C1 segment of cervical spinal cord (tissue), 14 donors: ENCODE data around the gene OBSCN.
A peak's percentile ranks its signal among the peaks of the same experiment; 100 is the strongest.

Experiments
- DNase-seq, 14 donors: peaks; one replicate each; lab custom pipeline; 2025; lab: John Stamatoyannopoulos, UW

OBSCN gene

DNA sequence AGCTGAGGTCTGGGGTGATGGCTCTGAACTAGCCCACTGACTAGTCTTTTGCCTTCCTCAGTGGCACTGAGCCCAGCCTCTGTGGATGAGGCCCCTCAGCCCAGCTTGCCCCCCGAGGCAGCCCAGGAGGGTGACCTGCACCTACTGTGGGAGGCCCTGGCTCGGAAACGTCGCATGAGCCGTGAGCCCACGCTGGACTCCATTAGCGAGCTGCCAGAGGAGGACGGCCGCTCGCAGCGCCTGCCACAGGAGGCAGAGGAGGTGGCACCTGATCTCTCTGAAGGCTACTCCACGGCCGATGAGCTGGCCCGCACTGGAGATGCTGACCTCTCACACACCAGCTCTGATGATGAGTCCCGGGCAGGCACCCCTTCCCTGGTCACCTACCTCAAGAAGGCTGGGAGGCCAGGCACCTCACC lies 111.0 kb downstream of the OBSCN start:
- no peak for DNase-seq

DNA sequence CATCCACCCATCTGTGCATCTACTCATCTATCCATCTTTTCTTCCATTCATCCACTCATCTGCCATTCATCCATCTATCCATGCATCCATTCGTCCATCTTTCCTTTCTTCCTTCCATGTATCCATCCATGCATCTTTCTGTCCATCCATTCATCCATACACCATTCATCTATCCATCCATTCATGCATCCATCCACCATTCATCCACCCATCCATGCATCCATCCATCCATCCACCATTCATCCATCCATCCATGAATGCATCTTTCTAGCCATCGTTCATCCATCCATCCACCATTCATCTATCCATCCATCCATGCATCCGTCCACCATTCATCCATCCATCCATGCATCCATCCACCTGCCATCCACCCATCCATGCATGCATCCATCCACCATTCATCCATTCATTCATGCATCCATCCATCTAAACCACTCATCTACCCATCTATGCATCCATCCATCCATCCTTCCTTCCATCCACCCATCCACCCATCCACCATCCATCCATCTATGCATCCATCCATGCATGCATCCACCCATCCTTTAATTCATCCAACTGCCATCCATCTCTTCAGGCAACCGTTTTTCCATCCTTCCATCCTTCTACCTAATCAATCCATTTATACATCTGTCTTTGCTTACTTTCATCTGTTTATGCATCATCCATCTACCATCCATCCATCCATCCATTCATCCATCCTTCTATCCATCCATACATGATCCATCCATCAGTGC lies 111.7 kb downstream of the OBSCN start:
- no peak for DNase-seq

DNA sequence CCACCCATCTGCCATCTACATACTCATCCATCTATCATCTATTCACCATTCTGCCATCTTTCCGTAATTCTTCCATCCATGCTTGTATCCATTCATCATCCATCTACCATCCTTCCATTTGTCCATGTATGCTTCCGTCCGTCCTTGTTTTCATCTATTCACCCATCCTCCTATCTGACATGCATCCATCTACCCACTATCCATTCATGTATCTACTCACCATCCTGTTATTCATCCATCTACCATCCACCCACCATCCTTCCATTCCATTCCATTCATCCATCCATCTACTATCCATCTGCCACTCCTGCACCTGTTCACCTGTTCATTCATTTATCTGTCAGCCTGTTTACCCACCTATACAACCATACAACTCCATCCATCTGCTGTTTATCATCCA lies 112.5 kb downstream of the OBSCN start:
- DNase-seq, result no peak

DNA sequence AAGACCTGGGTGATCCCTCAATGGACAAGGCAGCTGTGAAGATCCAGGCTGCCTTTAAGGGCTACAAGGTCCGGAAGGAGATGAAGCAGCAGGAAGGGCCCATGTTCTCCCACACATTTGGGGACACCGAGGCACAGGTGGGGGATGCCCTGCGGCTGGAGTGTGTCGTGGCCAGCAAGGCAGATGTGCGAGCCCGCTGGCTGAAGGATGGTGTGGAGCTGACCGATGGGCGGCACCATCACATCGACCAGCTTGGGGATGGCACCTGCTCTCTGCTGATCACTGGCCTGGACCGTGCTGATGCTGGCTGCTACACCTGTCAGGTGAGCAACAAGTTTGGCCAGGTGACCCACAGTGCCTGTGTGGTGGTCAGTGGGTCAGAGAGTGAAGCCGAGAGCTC lies 113.6 kb downstream of the OBSCN start:
- DNase-seq, result no peak

DNA sequence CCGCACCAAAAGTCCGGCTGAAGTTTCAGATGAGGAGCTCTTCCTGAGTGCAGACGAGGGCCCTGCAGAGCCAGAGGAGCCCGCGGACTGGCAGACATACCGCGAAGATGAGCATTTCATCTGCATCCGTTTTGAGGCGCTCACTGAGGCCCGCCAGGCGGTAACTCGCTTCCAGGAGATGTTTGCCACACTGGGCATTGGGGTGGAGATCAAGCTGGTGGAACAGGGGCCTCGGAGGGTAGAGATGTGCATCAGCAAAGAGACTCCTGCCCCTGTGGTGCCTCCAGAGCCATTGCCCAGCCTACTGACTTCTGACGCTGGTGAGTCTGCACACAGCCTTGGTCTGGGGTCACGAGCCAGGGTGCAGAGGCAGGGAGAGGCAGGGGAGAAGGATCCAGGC lies 114.1 kb downstream of the OBSCN start:
- DNase-seq, result no peak

DNA sequence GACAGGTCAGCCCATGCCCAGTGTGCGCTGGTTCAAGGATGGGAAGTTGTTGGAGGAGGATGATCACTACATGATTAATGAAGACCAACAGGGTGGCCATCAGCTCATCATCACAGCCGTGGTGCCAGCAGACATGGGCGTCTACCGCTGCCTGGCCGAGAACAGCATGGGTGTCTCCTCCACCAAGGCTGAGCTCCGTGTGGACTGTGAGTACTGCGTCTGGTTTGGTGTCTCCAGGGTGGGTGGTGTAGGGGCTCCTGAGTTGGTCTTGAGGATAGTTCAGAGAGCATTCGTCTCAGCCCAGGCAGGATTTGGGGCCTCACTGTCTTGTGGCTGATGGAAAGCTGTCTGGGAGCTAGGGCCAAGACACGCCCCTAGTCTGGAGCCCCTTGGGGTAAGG lies 115.6 kb downstream of the OBSCN start:
- no peak for DNase-seq

DNA sequence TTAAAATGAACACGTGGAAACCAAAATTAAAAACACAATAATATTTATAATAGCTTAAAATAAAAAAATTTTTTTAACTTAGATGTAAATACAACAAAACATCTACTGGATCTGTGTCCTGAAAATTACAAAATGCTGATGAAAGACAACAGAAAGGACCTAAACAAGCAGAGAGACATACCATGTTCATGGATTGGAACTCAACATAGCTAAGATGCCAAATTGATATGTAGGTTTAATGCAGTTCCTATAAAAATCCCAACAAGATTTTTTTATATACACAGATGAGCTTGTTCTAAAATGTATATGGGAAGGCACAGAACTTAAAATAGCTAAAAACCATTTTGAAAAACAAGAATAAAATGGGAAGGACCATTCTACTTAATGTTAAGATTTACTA lies 117.4 kb downstream of the OBSCN start:
- DNase-seq, result no peak

DNA sequence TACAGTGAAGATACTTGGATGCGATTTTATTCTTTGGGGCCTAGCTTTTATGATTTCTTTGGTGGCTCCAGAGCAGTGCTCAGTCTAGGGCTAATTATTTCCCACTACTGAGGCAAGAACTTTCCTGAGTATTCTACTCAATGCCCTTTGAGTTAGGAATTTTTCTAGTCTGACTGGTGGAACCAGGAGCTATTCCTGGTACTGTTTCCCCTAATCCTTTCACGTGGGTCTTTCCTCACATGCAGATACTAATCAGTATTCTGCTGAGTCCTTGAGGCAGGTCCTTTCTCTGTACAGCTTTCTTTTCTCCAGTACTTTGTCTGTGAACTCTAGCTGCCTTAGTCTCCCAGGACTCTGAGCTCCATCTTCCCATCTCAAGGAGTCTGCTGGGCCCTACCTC lies 122.0 kb downstream of the OBSCN start:
- no peak for DNase-seq

DNA sequence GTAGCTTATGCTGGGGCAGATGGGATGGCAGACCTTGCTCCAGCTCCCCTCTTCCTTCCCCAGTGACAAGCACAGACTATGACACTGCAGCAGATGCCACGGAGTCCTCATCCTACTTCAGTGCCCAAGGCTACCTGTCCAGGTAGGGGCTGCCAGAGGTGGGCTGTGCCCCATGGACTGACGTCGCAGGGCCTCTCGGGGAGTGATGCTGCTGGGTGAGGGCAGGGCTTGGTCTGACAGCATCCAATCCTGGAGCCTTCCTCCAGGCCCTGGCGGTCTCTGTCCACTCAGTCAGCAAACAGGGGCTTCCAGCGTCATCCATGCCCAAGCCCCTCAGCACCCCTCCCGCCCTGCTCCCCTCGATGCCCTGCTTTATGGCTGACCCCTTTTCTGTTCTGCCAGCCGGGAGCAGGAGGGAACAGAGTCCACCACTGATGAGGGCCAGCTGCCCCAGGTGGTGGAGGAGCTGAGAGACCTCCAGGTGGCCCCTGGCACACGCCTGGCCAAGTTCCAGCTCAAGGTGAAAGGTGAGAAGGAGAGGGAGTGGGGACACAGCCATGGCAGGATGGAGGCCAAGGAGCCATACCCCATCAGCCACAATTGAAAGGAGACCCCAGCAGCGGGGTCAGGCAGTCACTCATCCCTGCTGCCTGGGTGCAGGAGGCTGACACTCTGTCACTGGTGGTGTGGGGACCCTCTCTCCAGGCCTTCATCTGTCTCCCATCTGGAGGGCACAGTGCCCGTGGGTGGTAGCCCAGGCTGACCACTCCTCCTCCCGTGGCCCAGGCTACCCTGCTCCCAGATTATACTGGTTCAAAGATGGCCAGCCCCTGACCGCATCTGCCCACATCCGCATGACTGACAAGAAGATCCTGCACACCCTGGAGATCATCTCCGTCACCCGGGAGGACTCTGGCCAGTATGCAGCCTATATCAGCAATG lies 125.2 kb downstream of the OBSCN start:
- no peak for DNase-seq

DNA sequence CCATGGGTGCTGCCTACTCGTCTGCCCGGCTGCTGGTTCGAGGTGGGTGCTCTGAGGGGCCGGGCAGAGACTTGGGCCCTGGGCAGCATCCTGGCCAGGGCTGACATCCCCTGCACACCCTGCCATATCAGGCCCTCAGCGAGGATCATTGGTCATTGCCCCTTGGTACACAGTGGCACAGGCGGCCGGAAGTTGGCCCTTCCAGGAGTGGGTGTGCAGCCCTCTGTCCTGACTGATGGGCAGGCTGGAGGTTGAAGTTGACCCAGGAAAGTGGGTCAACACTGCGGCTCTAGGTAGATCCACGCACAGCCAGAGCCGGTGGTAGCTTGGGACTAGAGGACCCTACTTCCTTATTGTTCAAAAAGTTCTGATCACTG lies 125.9 kb downstream of the OBSCN start:
- no peak for DNase-seq

DNA sequence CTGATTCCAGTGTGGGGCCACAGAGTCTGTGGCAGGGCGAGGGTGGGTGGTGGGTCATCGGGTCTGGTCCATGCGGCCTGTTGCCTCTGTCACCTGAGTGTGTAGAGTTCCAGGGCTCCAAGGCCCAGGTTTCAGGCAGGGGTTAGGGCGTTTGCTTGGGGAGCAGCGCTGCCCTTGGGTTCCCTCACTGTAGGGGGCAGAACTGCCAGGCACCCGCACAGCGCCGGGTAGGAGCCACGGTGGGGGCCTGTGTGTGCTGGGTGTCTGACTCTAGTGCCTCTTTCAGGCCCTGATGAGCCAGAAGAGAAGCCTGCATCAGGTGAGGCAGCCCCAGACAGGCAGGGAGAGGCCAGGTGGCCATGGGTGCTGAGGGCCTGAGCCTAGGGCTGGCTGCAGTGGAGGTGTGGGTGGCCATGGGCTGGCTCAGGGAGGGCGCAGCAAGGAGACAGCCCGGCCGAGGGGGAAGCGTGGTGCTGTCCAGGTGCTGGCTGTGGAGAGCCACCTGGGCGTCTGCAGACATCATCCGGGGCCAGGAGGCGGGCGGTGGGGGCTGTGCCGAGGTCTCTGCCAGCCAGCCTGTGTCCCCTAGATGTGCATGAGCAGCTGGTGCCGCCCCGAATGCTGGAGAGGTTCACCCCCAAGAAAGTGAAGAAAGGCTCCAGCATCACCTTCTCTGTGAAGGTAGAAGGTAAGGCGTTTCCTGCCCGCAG lies 126.5 kb downstream of the OBSCN start:
- DNase-seq, result no peak

DNA sequence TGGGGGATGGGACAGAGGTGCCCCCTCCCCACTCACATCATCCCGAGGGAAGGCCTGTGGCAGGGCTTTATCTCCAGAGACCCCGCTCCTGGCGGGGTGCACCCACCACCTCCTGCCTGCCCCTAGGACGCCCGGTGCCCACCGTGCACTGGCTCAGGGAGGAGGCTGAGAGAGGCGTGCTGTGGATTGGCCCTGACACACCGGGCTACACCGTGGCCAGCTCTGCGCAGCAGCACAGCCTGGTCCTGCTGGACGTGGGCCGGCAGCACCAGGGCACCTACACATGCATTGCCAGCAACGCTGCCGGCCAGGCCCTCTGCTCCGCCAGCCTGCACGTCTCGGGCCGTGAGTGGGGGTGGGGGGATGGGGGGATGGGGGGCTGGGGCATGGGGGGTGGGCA lies 127.1 kb downstream of the OBSCN start:
- DNase-seq, result no peak

DNA sequence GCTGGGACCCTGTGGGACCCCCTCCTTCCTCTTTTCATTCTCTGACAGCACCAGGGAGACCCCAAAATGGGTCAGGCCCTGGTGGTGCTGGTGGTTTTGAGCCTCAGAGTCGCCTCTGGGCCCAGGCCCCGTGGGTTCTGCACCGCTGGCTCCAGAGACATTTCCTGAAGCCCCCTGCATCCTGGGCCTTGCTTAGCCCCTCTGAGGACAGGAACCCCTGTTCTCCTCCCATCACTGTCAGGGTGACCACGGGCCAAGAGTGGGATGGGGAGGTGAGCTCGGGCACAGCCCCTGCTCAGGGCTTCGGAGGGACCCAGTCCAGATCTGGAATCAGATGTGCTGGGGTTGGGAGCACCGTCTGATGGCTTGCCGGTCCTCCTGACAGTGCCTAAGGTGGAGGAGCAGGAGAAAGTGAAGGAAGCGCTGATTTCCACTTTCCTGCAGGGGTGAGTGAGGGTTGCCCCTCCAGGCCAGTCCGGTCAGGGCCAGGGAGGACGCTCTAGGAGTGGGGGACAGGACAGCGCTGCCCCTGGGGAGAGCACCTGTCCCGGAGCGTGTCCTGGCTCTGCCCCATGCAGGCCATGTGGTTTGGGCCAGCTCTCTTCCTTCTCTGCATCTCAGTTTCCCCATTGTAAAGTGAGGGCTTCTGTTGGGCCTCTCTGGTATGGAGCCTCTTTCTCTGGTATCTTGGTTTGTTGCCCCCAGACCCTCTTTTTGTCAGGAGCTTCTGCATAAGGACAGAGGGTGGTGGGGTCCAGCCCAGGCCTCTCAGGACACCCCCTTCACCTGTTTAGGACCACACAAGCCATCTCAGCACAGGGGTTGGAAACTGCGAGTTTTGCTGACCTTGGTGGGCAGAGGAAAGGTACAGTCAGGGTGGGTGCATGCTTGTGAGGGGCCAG lies 127.8 kb downstream of the OBSCN start:
- DNase-seq, result no peak

DNA sequence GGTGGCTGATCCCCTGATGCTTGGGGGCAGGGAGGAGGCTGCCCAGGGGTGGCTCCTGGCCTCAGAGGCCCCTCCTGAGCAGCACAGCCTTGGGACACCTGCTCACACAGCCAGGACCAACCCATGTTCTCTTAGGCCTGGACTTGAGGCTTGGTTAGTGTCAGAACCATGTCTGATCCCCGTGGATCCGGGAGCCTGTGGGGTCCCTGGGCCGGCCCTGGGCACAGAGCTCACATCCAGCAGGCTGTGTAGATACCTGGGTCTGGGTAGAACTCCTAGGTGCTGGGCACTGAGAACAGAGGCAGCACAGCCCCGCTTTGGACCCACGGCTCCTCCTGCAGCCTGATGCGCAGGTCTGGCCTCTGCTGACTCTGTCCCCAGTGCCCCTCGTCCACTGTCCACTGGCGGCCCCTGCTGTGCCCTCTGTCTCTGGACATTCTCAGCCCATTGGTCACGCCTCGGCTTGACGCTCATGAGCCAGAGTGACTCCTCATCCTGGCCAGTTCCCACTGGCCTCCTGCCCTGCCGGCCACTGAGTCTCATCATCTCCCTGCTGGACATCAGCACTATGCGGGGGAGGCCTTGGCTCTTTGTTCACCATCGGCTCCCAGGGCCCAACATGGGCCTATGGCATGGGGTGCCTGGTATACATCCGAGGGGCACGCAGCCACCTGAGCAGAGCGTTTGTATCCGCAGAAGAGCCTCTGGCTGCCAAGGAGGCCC lies 128.6 kb downstream of the OBSCN start:
- peak in 1 of 14 donors; percentile 58 for DNase-seq

DNA sequence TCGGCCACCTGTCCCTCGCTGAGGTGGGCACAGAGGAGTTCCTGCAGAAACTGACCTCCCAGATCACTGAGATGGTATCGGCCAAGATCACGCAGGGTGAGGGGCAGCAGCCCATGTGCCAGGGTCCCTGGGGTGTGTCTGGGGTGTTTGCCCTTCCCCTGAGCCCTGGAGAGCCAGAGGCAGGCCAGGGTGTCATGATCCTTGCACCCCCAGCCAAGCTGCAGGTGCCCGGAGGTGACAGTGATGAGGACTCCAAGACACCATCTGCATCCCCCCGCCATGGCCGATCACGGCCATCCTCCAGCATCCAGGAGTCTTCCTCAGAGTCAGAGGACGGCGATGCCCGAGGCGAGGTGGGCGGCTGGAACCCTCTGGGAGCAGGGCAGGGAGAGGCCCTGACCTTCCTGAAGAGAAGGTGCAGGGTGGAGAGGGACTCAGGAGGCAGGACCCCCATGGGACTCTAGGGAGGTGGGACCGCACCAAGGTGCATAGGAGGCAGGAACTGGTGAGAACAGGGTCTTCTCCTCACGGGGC lies 129.3 kb downstream of the OBSCN start:
- no peak for DNase-seq

DNA sequence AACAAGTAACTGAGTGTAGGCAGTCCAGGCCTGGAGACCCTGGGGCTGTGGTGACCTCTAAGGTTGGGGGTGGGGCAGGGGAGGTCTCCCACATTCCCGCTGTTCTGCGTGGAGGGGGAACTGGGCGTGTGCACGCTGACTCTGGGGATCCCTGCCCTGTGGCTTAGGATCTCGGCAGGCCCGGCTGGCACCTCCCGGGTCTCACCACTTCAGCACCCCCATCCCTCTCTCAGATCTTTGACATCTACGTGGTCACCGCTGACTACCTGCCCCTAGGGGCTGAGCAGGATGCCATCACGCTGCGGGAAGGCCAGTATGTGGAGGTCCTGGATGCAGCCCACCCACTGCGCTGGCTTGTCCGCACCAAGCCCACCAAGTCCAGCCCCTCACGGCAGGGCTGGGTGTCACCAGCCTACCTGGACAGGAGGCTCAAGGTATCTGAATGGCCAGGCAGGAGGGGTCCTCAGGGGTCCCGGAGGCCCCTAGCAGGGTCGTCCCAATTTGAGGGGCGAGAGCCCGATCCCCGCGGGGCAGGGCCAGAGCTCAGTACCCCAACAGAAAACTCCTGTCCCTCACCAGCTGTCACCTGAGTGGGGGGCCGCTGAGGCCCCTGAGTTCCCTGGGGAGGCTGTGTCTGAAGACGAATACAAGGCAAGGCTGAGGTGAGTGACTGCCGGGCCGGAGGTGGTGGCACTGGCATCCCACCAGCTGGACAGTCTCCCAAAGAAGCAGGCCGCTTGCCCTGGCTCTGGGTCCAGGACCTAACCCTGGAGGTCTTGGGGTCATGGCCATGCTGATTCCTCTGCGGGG lies 130.1 kb downstream of the OBSCN start:
- DNase-seq, result no peak

DNA sequence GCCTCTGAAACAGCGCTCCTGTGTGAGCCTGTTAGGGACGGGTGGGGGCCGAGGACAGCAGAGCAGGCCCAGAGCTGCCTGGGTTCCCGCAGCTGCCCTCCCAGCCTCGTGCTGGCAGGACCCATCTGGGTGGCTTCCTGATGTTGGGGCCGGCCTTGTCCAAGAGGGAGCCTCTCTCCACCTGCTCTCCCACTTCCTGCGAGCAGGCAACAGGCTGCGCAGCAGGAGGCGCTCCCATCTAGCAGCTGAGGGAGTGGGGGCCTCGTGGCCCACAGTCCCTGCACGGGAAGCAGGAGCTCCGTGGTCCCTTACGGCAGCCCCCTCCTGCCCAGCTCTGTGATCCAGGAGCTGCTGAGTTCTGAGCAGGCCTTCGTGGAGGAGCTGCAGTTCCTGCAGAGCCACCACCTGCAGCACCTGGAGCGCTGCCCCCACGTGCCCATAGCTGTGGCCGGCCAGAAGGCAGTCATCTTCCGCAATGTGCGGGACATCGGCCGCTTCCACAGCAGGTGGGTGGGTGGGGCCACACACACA lies 130.7 kb downstream of the OBSCN start:
- DNase-seq, result peak in 1 of 14 donors; percentile 47

DNA sequence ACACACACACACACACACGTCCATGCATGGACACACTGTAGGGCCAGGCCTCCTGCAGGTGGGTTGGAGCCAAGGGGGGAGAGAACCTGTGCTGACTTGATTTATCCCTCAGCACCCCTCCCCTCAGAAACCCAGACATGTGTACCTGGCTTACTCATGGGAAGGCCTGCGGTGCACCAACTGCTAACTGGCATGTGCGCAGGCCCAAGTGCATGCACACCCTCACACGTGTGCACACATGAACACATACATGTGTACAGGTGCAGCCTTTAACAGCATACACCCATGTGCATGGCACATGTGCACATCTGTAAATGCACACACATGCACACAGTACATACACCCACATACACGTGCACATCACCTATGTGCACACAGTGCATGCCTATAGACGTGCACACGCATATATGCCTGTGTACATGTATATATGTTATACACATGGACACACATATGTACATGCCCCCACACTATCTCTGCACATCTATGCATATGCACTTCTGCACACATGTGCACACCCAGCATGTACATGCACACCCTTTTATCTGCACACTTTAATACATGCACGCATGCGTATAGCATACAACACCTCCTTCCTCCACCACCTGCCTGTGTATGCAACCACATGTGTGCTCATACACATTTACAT lies 131.3 kb downstream of the OBSCN start:
- no peak for DNase-seq
